ENCODE results near the gene RABGAP1. TPM values are rescaled to one million over a fixed set of nuclear protein-coding genes. Genes with fewer than 3 reads are reported as not detected.

RABGAP1 gene
- total and polyA plus RNA-seq, 8 donors, result 7.6 to 35.2 (median 20.2) TPM

- Histone ChIP-seq H3K27ac (no peak overlapping the region), H3K36me3 (no peaks in the 10 kb centered on the region), H3K4me1 (no peaks in the 10 kb centered on the region), H3K27me3 (no peaks in the 10 kb centered on the region), H3K4me3 (no peak overlapping the region), H3K9me3 (no peaks in the 10 kb centered on the region)
- FAIRE-seq, result no peak
- intact Hi-C loops (cut with DNase I), result no loop called here
- 97 to 100% methylated on average over 1 of the region's 1 CpG for WGBS, 2 donors
- no peak for ATAC-seq
- DNase-seq, result no peak
- TF ChIP-seq, protein P1, sequence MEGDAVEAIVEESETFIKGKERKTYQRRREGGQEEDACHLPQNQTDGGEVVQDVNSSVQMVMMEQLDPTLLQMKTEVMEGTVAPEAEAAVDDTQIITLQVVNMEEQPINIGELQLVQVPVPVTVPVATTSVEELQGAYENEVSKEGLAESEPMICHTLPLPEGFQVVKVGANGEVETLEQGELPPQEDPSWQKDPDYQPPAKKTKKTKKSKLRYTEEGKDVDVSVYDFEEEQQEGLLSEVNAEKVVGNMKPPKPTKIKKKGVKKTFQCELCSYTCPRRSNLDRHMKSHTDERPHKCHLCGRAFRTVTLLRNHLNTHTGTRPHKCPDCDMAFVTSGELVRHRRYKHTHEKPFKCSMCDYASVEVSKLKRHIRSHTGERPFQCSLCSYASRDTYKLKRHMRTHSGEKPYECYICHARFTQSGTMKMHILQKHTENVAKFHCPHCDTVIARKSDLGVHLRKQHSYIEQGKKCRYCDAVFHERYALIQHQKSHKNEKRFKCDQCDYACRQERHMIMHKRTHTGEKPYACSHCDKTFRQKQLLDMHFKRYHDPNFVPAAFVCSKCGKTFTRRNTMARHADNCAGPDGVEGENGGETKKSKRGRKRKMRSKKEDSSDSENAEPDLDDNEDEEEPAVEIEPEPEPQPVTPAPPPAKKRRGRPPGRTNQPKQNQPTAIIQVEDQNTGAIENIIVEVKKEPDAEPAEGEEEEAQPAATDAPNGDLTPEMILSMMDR (IDR thresholded peaks at IDR 0.05), result no peak
These were observed 180.1 kb downstream of the RABGAP1 start for GRCh38 chr9:123120953-123121352.

DNA sequence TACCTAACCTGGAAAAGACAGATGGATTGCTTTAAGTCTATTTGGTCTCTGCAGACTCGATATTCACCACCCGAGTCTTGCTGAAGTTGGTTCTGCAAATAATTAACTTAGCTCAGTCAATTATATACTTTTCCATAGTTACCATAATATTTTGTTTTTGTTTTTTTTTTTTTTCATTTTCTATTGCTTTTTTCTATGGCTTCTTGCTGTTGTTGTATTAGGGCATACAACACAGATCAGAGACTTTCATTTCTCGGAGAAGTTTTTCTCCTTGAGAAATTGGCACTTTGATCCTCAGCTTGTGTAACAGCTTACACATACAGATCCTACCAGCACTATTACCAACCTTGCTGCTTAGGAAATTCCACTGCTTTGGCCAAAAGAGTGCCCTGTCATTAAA, 180.6 kb downstream of the RABGAP1 start:
- Histone ChIP-seq H3K27me3 (no peaks in the 10 kb centered on the region), H3K27ac (no peak overlapping the region), H3K36me3 (peaks cover 0 to under 1% (median 0%) of the 10 kb centered on the region in 3 donors), H3K4me3 (no peak overlapping the region), H3K9me3 (no peaks in the 10 kb centered on the region), H3K4me1 (no peaks in the 10 kb centered on the region)
- DNase-seq, result no peak
- FAIRE-seq, result no peak
- peak in 3 of 4 donors; percentile 32 to 58 (median 40) for ATAC-seq
- intact Hi-C loops (cut with DNase I), result no loop called here
- WGBS, 2 donors, result 41 to 43% methylated on average over 3 of the region's 3 CpGs
- TF ChIP-seq, protein P1 (IDR thresholded peaks at IDR 0.05), result no peak

DNA sequence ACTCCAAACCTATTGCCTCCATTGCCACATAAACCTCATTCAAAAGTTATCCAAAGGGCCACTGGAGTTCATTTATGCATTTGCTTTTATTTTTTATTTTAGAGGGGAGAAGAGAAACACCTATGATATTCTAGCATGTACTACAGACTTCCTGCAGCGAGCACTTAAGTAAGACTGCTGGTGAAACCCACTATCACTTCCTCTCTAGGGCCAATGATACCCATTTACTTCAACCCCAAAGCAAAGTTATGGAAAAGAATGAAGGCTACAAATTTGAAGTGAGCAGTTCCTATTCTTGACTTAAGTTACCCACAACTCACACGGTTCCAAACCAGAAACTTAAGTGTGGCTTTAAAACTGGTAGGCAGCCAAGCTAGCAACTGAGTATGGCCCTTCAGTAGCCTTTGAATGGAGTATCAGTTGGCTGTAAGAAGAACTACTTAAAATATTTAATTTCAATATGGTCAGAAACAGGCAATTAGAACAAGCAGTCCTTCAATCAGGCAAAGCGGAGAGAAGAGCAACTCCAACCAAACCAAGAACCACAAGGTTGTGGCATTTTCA, 186.8 kb downstream of the RABGAP1 start:
- Histone ChIP-seq H3K4me1 (no peaks in the 10 kb centered on the region), H3K27me3 (no peaks in the 10 kb centered on the region), H3K36me3 (peaks cover 0 to 9% (median 0%) of the 10 kb centered on the region in 3 donors), H3K4me3 (no peak overlapping the region), H3K27ac (no peak overlapping the region), H3K9me3 (no peaks in the 10 kb centered on the region)
- FAIRE-seq (no peak), DNase-seq (no peak), ATAC-seq (no peak)
- TF ChIP-seq, protein P1 (IDR thresholded peaks at IDR 0.05), result no peak
- WGBS, 2 donors, result 95 to 97% methylated on average over 3 of the region's 3 CpGs
- intact Hi-C loops (cut with DNase I), result no loop called here

- TF ChIP-seq, protein P1 (IDR thresholded peaks at IDR 0.05), result no peak
- Histone ChIP-seq H3K27ac (no peak overlapping the region), H3K4me3 (no peak overlapping the region), H3K9me3 (no peaks in the 10 kb centered on the region), H3K4me1 (no peaks in the 10 kb centered on the region), H3K36me3 (peaks cover 0 to 9% (median 0%) of the 10 kb centered on the region in 3 donors), H3K27me3 (no peaks in the 10 kb centered on the region)
- no peak for FAIRE-seq
- DNase-seq, result no peak
- WGBS, 2 donors, result 97 to 98% methylated on average over 4 of the region's 4 CpGs
- intact Hi-C loops (cut with DNase I), result no loop called here
- no peak for ATAC-seq
These were observed 187.8 kb downstream of the RABGAP1 start for GRCh38 chr9:123128591-123128990.

- Histone ChIP-seq H3K36me3 (peaks cover 0 to 9% (median 0%) of the 10 kb centered on the region in 3 donors), H3K9me3 (no peaks in the 10 kb centered on the region), H3K4me3 (no peak overlapping the region), H3K4me1 (no peaks in the 10 kb centered on the region), H3K27ac (no peak overlapping the region), H3K27me3 (no peaks in the 10 kb centered on the region)
- WGBS, 2 donors, result 93 to 98% methylated on average over 1 of the region's 1 CpG
- intact Hi-C loops (cut with DNase I), result no loop called here
- ATAC-seq (no peak), DNase-seq (no peak), FAIRE-seq (no peak)
- TF ChIP-seq, protein P1 (IDR thresholded peaks at IDR 0.05), result no peak
These were observed 188.6 kb downstream of the RABGAP1 start for GRCh38 chr9:123129423-123129822.

All from pancreas (tissue), 10 donors.